HK-2 (cell line): ENCODE data around the gene PGLYRP3.

ENCODE experiments used
- DNase-seq: peaks from one replicate; pipeline ENCODE4 v3.0.0-alpha.2; 2018; ENCODE audit not compliant: unreplicated experiment

PGLYRP3 gene

DNA sequence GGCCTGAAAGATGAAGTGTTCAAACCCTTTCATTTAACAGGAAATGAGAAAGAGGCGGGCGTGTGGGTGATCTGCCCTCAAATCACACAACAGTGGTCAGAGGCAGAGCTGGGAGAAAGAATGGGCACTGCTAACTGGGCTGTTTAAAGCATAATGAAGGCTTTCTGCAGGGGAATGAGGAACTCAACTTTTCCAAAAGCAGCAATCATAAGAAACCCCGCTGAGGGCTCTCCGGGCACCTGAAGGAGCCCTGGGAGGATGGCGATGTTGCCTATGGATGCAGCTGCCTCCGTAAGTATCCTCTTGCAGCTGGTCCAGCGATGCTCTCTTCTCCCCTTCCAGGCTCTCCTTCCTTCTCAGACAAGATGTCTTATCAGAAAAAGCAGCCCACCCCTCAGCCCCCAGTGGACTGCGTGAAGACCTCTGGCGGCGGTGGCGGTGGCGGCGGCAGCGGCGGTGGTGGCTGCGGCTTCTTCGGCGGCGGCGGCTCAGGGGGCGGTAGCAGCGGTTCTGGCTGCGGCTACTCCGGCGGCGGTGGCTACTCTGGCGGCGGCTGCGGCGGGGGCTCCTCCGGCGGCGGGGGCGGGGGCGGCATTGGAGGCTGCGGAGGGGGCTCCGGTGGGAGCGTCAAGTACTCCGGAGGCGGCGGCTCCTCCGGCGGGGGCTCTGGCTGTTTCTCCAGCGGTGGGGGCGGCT lies 52.0 kb downstream of the PGLYRP3 start:
- no peak for DNase-seq

DNA sequence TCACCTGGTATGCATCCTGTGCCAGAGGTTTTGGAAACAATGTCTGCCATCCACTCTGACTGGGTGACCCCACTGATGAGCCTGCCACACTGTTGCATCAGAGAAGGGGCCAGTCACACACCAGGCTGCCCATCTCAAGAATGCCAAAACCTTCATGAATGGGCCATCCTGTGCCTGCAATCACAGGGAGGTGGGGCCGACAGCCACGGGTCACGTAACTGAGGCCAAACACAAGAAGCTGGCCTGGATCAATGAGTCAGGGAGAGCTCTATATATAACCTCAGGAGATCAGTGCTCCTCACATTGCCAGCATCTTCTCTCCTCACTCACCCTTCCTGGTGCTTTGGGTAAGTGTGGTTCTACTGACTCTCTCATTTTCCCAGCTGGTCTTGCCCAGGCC lies 53.4 kb downstream of the PGLYRP3 start, which contains the start of gene LORICRIN:
Gene LORICRIN, plus strand, starts transcription at position 301 of the 400 bp plus-strand sequence. CDS start 1,263 bp downstream, outside the sequence.
- DNase-seq: no peak

DNA sequence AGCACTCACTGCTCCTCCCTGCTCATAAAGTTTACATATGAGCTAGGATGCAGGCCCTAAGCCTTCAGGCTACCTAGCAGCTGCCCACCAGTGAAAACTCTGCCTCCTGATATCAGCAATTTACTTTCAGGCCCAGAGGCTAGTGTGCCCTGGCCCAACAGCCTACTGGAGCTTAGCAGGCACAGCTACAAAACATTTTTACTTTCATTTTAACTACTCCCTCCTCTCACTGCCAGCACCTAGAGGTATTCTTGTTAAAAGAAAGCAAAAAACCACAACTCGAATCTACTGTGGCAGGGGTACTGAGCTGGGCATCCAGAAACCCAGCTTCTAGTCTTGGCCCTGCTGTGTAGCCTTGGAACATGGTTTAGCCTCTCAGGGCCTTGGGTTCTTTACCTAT lies 59.1 kb downstream of the PGLYRP3 start:
- DNase-seq: no peak

DNA sequence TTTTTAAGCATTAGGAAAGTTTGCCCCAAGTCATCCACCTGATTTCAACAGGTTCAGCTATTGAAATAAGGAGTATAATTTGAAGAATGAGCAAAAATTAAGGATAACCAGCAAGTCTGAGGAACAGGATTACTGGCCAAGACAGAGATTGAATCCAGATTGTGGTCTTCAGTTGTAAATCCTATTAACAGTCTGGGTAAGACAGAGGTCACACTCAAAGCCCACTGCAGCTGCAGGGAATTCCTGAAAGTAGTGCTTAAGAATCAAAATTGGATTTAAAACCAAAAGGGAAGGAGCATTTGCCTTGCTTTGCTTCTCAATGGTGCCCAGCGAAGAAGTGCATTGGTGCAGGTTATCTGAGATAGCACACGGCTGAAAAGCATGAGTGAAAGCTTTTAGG lies 59.7 kb downstream of the PGLYRP3 start:
- no peak for DNase-seq

DNA sequence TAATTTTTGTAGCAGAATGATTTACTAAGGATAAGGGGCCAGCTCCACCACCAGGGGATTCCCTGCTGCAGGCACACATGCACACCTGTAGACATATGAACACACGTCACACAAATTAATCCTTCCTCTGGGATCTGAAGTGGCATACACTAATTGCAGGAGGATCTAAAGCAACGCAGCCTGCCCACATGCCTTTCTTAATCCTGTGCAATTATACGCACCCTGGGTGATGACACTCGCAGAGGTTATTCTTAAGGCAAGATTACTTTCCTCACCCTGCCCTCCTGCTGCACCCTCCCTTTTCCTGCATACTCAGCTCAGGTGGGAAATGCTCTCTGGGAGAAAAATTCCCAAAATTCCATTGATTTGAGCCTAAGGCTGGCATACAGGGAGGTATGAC lies 60.8 kb downstream of the PGLYRP3 start:
- DNase-seq: no peak

DNA sequence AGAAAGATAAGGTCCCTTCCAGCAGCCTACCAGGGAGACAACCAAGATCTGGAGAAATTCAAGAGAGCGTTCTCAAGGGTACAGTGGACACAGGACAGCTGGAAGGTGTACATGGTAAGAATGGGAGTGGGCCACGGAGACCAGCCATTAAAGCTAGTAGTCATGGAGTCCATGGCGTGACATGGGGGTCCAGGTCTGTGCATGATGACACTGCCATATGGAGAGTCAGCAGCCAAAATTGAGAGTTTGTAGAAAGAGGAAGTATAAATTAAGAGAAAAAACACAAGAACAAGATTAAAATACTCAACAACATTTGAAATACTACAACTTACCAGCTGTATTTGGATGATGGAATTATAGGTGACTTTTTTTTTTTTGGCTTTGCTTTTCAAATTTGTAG lies 61.2 kb downstream of the PGLYRP3 start:
- DNase-seq: no peak

DNA sequence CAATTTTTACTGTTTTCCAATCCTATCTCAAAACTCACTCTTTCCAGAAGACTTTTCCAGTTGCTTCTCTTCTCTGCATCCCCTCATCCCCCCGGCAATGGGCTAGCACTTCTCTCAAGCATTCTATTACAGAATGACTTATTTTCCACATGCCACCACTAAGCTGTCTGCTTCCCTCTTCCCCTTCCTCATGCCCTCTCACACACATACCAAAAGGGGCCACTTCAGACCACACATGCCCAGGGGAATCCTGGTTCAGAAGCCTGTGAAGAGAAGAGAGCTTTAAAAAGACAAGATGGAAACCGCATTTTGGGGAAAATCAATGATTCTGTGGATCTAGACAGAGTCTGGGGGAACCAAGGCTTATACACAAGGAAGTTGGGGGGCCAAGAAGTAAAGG lies 61.7 kb downstream of the PGLYRP3 start:
- no peak for DNase-seq

DNA sequence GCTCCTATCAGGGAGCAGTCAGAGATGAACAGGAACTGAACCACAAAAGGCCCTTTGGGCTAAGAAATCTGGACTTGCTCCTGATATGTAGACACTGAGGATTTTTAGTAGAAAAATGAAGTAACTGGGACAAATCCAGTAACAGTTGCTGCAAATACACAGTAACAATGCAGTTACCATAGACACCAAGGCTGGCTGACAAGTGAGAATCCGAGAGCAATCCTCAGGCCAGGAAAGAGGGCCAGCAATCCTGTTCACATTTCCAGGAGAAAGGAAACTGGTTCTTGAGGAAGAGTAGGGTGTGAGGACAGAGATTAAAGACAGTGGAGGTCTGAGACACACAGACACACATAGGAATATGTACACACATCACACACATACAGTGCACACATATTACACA lies 62.6 kb downstream of the PGLYRP3 start:
- DNase-seq: no peak

DNA sequence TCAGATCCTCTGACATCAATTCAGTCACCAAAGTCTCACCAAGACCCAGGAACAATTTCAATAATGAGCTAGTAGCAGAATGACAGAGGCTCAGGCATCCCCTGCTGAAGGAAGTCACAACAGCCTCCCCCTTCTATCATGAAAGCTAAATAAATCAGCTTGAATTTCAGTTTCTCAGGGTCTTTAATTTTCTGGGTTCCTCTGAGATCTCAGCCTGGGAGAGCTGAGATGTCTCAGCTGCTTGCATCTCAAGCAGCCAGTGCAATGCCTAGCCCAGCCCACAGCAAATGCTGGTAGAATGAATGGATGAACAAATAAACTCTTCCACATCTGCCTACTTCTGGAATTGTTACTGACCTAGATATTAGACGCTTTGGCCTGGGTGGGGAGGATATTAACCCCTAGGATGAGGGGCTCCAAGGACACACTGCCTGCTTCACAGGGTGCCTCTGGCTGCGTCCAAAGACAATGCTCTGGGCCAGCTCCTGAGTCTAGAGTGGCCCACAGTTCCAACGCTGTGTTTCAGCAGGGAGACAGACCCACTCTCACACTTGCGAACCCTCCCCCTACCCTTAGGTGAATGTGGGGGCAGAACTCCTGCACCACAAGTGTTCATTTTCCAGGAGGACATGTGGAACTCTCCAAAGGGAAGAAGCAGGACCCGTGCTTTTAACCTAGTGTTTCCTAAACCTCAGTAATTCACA lies 64.4 kb downstream of the PGLYRP3 start:
- no peak for DNase-seq
